Endothelial cell of umbilical vein (primary cell): Measurements from ENCODE around the gene TXNRD1. TPM values are rescaled to one million over a fixed set of nuclear protein-coding genes. Genes with fewer than 3 reads are reported as not detected.
"Not testable (repeated sequence)": the region's sequence is repeated elsewhere in the genome, so short reads cannot be mapped to it uniquely, and the experiment has no call there.

Source experiments
- BruUV-seq: library from RNA; stranded (reverse); fragments of 400-500 nt; replicated peaks from 2 replicates; lab custom pipeline; 2021; lab: Mats Ljungman, UMichigan
- CTCF ChIA-PET: fragments of 300-600, 350-600 bp; sonication (Branson Sonifier 250); formaldehyde crosslinking; loops from one replicate; lab custom pipeline; 2021; ENCODE audit warnings: antibody characterized with exemption, inconsistent platforms; lab: Charles Lee
- POLR2A ChIA-PET: fragments of 300-600, 350-600 bp; sonication (Branson Sonifier 250); formaldehyde crosslinking; loops from one replicate; lab custom pipeline; 2021; ENCODE audit warnings: antibody characterized with exemption, inconsistent platforms; lab: Charles Lee
- DNase-seq: peaks from one replicate; pipeline ENCODE4 v3.0.0-alpha.2; 2011; ENCODE audit warnings: low read depth, low spot score
- FAIRE-seq: peaks from 2 replicates; lab custom pipeline; 2011; peaks lifted over from hg19 to GRCh38; lab: Jason Lieb, UNC
- H2AFZ ChIP-seq: 2 replicates; pipeline ENCODE4 v1.6.0; 2012; ENCODE audit warnings: low read depth, low read length, control low read depth, inconsistent platforms
- H3K27ac ChIP-seq: 2 replicates; pipeline ENCODE4 v1.5.1; 2011; ENCODE audit warnings: low read depth, mild to moderate bottlenecking, control low read depth, low read length, moderate library complexity; ENCODE audit not compliant: insufficient read depth
- H3K27me3 ChIP-seq, 2 experiments: 2 replicates each; pipeline versions ENCODE4 v1.6.0 to v1.6.1; 2011; ENCODE audit warnings: low read length in 2 of 2, mixed read lengths in 1 of 2; ENCODE audit not compliant: control insufficient read depth in 2 of 2, insufficient read depth in 2 of 2
- H3K36me3 ChIP-seq, 2 experiments: 2 replicates in 1 of 2; 3 replicates in 1 of 2; pipeline ENCODE4 v1.5.1; 2011; ENCODE audit warnings: low read length in 2 of 2, mild to moderate bottlenecking in 1 of 2, moderate library complexity in 1 of 2; ENCODE audit not compliant: control insufficient read depth in 2 of 2, insufficient read depth in 2 of 2; ENCODE audit errors: extremely low read depth in 1 of 2
- H3K4me1 ChIP-seq: 3 replicates; pipeline ENCODE4 v1.5.1; 2011; ENCODE audit warnings: mild to moderate bottlenecking, low read length; ENCODE audit not compliant: control insufficient read depth, insufficient read depth; ENCODE audit errors: extremely low read depth
- H3K4me2 ChIP-seq: 2 replicates; pipeline ENCODE4 v1.6.1; 2011; ENCODE audit warnings: low read length, control low read depth, mixed read lengths; ENCODE audit not compliant: insufficient read depth
- H3K4me3 ChIP-seq, 3 experiments: fragments of 200-600 bp in 1 of 3; sonication (generic), shearing (Covaris generic) in 1 of 3; replicated peaks in 1 of 3; 2 replicates each; pipeline ENCODE4 v1.5.1; 2011 to 2016; ENCODE audit warnings: control low read depth in 3 of 3, low read length in 3 of 3, mild to moderate bottlenecking in 2 of 3, inconsistent platforms in 1 of 3, low read depth in 1 of 3, moderate library complexity in 1 of 3; ENCODE audit not compliant: insufficient read depth in 1 of 3
- H3K79me2 ChIP-seq: 2 replicates; pipeline ENCODE4 v1.6.0; 2012; ENCODE audit warnings: low read length, inconsistent platforms; ENCODE audit not compliant: control insufficient read depth, insufficient read depth
- H3K9ac ChIP-seq: replicated peaks from 2 replicates; pipeline ENCODE3; 2011; ENCODE audit warnings: low read length, control low read depth; ENCODE audit not compliant: insufficient read depth; ENCODE audit errors: extremely low read depth
- H3K9me1 ChIP-seq: replicated peaks from 3 replicates; pipeline ENCODE4 v1.6.0; 2011; ENCODE audit warnings: mild to moderate bottlenecking, low read length; ENCODE audit not compliant: control insufficient read depth, insufficient read depth; ENCODE audit errors: extremely low read depth
- H3K9me3 ChIP-seq: replicated peaks from 2 replicates; pipeline ENCODE4 v1.5.1; 2012; ENCODE audit warnings: low read length, inconsistent platforms; ENCODE audit not compliant: control insufficient read depth, insufficient read depth
- H4K20me1 ChIP-seq: replicated peaks from 2 replicates; pipeline ENCODE3; 2011; ENCODE audit warnings: mild to moderate bottlenecking, low read length; ENCODE audit not compliant: control insufficient read depth, insufficient read depth; ENCODE audit errors: extremely low read depth
- EZH2 ChIP-seq: IDR thresholded peaks from 2 replicates; pipeline ENCODE4 v1.6.1; 2012; ENCODE audit warnings: borderline replicate concordance, low read depth, mild to moderate bottlenecking, moderate library complexity, low read length, inconsistent platforms; ENCODE audit not compliant: severe bottlenecking
- GATA2 ChIP-seq: IDR thresholded peaks from 2 replicates; pipeline ENCODE4 v1.7.0; 2011; ENCODE audit warnings: low read depth, mild to moderate bottlenecking, moderate library complexity, mixed read lengths, low read length; ENCODE audit not compliant: insufficient read length, insufficient read depth
- JUN ChIP-seq: IDR thresholded peaks from 2 replicates; pipeline ENCODE4 v1.6.1; 2011; ENCODE audit warnings: borderline replicate concordance, low read depth; ENCODE audit not compliant: insufficient read length, insufficient read depth
- MYC ChIP-seq: IDR thresholded peaks from one replicate; pipeline ENCODE4 v1.6.1; 2011; ENCODE audit warnings: mild to moderate bottlenecking, low read depth, low read length
- POLR2AphosphoS5 ChIP-seq: IDR thresholded peaks from 2 replicates; pipeline ENCODE4 v1.6.1; 2012; ENCODE audit warnings: low read depth, mild to moderate bottlenecking, control low read depth, low read length, moderate library complexity; ENCODE audit not compliant: insufficient read depth
- dilution Hi-C: fragments of 300-500 bp; cut with MboI; formaldehyde crosslinking; loops from one replicate; pipeline ENCODE4 v1.15.0; 2019; ENCODE audit warnings: low sequenced_read_pairs; ENCODE audit not compliant: extremely low pct_ligation_motif_present
- intact Hi-C: fragments of 100-400 bp; cut with micrococcal nuclease; formaldehyde crosslinking; loops from one replicate; pipeline ENCODE4 v1.10.0; 2022
- polyA plus RNA-seq, 4 experiments: library from polyadenylated mRNA; depleted of rRNA in 3 of 4; stranded (reverse) in 3 of 4; unstranded in 1 of 4; fragments of >200 nt; gene quantifications; 2 replicates each; pipeline versions ENCODE4 v1.2.1 to v1.2.3, GENCODE V29; 2011 to 2012; ENCODE audit warnings: missing spikeins in 1 of 4
- total RNA-seq: library from RNA; stranded (reverse); gene quantifications from 2 replicates; pipeline ENCODE4 v1.2.3, GENCODE V29; 2021

The TXNRD1 gene
- total and polyA plus RNA-seq, 2 donors (not counting 3 experiments of a cell fraction or from before 2014, with no cell fraction given): 309 to 566 TPM

DNA sequence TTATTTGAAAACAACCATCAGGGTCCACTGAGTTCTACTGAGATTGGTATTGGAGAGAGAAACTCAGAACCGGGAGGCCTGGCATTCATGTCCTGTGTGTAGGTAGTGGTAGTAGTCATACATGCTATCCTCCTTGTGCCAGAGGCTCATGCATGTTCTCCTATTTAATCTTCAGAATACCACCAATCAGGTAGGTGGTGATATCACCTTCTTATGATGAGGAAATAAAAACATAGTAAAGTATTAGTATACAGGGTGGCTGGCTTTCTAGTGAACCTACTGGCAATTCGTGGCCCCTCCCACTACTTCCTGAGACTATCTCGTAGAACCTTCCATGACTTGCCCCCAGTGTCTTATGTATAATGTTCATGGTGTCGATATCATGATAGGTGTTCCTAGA is 47.4 kb downstream of the TXNRD1 start:
- FAIRE-seq: no peak
- no peaks in the 10 kb centered on the region for H3K9me1 ChIP-seq
- no peaks in the 10 kb centered on the region for H3K36me3 ChIP-seq
- no TSS peak for BruUV-seq
- no peak overlapping the region for H2AFZ ChIP-seq
- intact Hi-C loops: no loop called here
- no peaks in the 10 kb centered on the region for H3K4me1 ChIP-seq
- dilution Hi-C loops: no loop called here
- TF ChIP-seq GATA2: no peak
- TF ChIP-seq MYC: no peak
- no peak for TF ChIP-seq POLR2AphosphoS5
- H3K4me3 ChIP-seq: no peak overlapping the region
- ChIA-PET POLR2A (no interaction called here), CTCF (interaction anchor here (1.0 kb wide), 1 partner anchor 18 kb away, joined by 5 read pairs; no protein-coding TSS in a partner anchor)
- H3K9ac ChIP-seq: no peak overlapping the region
- H3K27ac ChIP-seq: no peak overlapping the region
- H3K79me2 ChIP-seq: no peaks in the 10 kb centered on the region
- H4K20me1 ChIP-seq: no peaks in the 10 kb centered on the region
- H3K27me3 ChIP-seq: no peaks in the 10 kb centered on the region
- H3K9me3 ChIP-seq: no peaks in the 10 kb centered on the region
- H3K4me2 ChIP-seq: no peak overlapping the region
- no peak for DNase-seq

DNA sequence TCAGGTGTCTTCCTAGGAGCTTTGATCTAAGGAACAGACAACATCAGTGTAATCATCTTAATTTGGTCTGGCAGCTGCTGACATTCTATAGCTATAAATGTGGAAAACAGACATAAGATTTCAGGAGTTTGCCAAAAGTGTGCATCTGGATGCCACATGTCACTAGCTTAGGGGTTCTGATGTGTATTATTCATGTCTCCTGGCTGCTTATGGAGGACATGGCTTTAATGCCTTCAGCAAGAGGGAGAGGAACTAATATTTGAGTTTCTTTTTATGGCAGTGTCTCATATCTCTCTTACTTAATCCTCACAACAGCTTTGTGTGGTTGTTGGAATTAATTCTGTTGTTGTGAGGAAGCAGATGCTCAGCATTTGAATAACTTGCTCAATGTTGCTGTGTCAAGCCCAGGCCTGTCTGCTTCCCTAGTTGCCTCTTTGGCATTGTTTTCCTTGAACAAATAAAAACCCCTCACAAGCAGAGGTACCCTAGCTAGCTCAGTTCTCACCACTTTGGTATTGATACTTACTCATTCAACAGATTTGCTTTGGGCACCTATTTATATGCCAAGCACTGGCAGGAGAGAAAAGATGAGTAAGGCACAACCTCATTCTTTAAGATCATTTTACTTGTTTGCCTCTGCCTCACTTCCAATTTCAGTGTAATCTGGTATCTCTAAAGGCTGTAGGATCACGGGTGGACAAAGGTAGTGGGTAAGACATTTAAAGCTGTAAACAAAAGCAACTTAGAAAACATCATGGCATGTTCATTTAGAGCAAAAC is 48.2 kb downstream of the TXNRD1 start:
- Histone ChIP-seq H3K4me3 (no peak overlapping the region), H3K9ac (no peak overlapping the region), H3K79me2 (no peaks in the 10 kb centered on the region), H3K9me3 (no peaks in the 10 kb centered on the region), H3K36me3 (no peaks in the 10 kb centered on the region), H3K27ac (no peak overlapping the region), H3K4me2 (no peak overlapping the region), H3K4me1 (no peaks in the 10 kb centered on the region), H2AFZ (peak overlapping the region; percentile 30), H3K9me1 (no peaks in the 10 kb centered on the region), H3K27me3 (no peaks in the 10 kb centered on the region), H4K20me1 (no peaks in the 10 kb centered on the region)
- dilution Hi-C loops: no loop called here
- ChIA-PET CTCF (interaction anchor here (1.0 kb wide), 1 partner anchor 19 kb away, joined by 5 read pairs; no protein-coding TSS in a partner anchor), POLR2A (interaction anchor here (0.6 kb wide), 1 partner anchor 23 kb away, joined by 3 read pairs; no protein-coding TSS in a partner anchor)
- no peak for DNase-seq
- no TSS peak for BruUV-seq
- no peak for FAIRE-seq
- TF ChIP-seq JUN: no peak
- no peak for TF ChIP-seq EZH2
- intact Hi-C loops: no loop called here

DNA sequence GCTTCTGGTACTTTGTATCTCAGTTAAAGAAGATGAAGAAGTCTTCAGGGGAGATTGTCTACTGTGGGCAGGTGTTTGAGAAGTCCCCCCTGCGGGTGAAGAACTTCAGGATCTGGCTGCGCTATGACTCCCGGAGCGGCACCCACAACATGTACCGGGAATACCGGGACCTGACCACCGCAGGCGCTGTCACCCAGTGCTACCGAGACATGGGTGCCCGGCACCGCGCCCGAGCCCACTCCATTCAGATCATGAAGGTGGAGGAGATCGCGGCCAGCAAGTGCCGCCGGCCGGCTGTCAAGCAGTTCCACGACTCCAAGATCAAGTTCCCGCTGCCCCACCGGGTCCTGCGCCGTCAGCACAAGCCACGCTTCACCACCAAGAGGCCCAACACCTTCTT is 49.9 kb downstream of the TXNRD1 start:
- intact Hi-C loops, dilution Hi-C loops, H3K79me2 ChIP-seq, H3K4me2 ChIP-seq, H3K9ac ChIP-seq, H3K27ac ChIP-seq, H3K4me3 ChIP-seq, POLR2A ChIA-PET, H3K36me3 ChIP-seq, H4K20me1 ChIP-seq, H3K9me1 ChIP-seq, H3K9me3 ChIP-seq, CTCF ChIA-PET, DNase-seq, FAIRE-seq, H2AFZ ChIP-seq, H3K4me1 ChIP-seq, H3K27me3 ChIP-seq: not testable (repeated sequence)
- TSS peak; percentile 33 for BruUV-seq
